ENCODE data around the gene POLN. TPM values are rescaled to one million over a fixed set of nuclear protein-coding genes. Genes with fewer than 3 reads are reported as not detected.

POLN gene
- total and polyA plus RNA-seq, 11 donors = 0.38 to 4.5 (median 1.9) TPM

DNA sequence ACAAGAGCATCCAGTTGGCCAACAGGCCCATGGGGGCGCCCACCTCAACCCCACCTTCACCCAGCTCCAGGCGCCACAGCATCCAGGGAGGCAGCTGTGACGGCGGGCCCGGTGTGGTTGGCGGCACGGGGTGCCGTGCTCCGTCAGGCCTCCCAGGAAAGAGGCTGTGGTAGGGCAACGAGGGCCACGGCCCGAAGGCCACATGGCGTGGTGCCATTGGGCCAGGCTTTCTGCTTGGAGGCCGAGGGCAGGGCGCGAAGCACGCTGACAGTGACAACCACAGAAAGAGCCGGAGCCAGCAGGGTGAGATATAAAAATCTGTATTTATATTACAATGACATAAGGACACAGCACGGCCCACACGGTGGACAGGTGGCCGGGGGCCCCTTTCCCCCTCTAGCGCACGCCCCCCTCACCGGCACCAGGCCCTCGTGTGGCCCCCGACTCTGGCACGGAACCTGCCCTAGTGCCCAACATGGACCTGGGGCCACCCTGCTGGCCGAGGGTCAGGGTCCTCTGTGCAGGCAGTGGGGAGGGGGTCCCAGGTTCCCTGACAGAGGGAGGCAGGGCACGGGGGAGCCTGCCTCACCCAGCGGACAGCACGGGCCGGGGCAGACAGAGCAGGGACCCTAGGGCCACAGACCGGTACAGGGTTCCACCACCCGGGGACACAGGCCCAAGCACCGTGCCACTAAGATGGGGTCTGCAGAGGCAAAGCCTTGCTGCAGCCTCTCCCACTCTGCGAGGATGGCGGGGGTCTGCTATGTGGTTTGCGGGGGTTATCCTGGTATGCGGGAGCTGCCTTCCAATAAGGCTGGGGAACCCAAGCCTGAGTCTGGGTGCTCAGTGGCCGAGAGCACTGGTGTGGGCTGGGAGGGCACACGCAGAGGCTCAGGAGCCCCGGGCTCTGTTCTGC is 5.5 kb upstream of the POLN start:
- peaks cover 0 to 58% (median 48%) of the 10 kb centered on the region in 9 donors for H3K36me3 ChIP-seq
- 90 to 92% (median 92%) methylated on average over 34 to 42 of the region's 42 CpGs for WGBS, 4 donors
- peaks cover 1 to 36% (median 26%) of the 10 kb centered on the region in 12 donors for H3K4me1 ChIP-seq
- TF ChIP-seq, protein P1, sequence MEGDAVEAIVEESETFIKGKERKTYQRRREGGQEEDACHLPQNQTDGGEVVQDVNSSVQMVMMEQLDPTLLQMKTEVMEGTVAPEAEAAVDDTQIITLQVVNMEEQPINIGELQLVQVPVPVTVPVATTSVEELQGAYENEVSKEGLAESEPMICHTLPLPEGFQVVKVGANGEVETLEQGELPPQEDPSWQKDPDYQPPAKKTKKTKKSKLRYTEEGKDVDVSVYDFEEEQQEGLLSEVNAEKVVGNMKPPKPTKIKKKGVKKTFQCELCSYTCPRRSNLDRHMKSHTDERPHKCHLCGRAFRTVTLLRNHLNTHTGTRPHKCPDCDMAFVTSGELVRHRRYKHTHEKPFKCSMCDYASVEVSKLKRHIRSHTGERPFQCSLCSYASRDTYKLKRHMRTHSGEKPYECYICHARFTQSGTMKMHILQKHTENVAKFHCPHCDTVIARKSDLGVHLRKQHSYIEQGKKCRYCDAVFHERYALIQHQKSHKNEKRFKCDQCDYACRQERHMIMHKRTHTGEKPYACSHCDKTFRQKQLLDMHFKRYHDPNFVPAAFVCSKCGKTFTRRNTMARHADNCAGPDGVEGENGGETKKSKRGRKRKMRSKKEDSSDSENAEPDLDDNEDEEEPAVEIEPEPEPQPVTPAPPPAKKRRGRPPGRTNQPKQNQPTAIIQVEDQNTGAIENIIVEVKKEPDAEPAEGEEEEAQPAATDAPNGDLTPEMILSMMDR (IDR thresholded peaks at IDR 0.05) = no peak
- TF ChIP-seq POLR2A (IDR thresholded peaks at IDR 0.05) = no peak
- H3K9me3 ChIP-seq = no peaks in the 10 kb centered on the region
- no peak overlapping the region for H3K27ac ChIP-seq
- ATAC-seq (no peak), DNase-seq (peak in 4 of 5 donors; percentile 7 to 61 (median 26))
- intact Hi-C loops (cut with DNase I) = loop anchor here in 3 of 10 donors (10.0 kb wide), 3 partner anchors 287 to 717 kb away; partner anchors contain the start of genes FAM193A (in 1 of the 3), GRK4 (in 1 of the 3) and NOP14 (in 1 of the 3)
- H3K27me3 ChIP-seq = no peaks in the 10 kb centered on the region
- no peak overlapping the region for H3K4me3 ChIP-seq

DNA sequence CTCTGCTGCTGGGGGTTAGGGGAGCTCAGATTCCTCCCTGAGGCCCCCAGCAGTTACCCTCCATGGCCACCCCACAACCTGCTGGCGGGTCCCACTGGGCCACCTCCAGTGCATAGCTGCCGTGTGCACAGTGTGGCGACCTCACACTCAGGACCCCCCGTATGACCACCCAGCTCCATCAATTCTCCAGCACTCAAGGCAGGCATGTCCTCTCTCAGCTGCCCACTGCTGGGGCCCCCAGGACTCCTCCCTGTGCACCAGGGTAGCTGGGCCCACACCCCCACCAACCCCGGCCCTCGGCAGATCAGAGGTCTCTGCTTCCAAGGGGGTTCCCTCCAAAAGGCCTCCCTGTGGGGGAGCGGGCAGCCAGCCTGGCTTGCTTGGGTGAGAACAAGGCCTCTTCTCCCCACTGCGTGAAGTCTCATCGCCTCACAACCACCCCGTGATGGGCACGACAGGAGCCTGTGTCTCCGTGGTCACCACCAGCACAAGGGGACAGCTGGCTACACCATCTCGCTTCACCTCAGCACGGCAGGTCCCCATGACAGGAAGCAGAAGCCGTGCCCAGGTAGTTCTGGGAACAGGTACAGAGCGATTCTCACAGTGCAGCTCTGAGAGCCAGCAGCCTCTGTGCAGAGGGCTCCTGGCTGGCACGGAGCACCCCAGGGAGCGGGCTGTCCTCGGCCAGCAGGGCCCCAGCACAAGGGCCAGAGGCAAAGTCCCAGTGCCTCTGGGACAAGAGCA is 4.6 kb upstream of the POLN start:
- TF ChIP-seq, protein P1 (IDR thresholded peaks at IDR 0.05) = no peak
- no peak for TF ChIP-seq POLR2A (IDR thresholded peaks at IDR 0.05)
- intact Hi-C loops (cut with DNase I) = loop anchor here in 3 of 10 donors (10.0 kb wide), 3 partner anchors 288 to 718 kb away; partner anchors contain the start of genes FAM193A (in 1 of the 3), GRK4 (in 1 of the 3) and NOP14 (in 1 of the 3)
- DNase-seq = no peak
- ATAC-seq = no peak
- WGBS, 4 donors = 91 to 92% (median 92%) methylated on average over 17 to 19 of the region's 19 CpGs
- Histone ChIP-seq H3K27ac (peak overlapping the region in 1 of 12 donors; percentile 4), H3K4me1 (peaks cover 3 to 38% (median 26%) of the 10 kb centered on the region in 12 donors), H3K4me3 (no peak overlapping the region), H3K9me3 (no peaks in the 10 kb centered on the region), H3K36me3 (peaks cover 0 to 50% (median 41%) of the 10 kb centered on the region in 9 donors), H3K27me3 (no peaks in the 10 kb centered on the region)

DNA sequence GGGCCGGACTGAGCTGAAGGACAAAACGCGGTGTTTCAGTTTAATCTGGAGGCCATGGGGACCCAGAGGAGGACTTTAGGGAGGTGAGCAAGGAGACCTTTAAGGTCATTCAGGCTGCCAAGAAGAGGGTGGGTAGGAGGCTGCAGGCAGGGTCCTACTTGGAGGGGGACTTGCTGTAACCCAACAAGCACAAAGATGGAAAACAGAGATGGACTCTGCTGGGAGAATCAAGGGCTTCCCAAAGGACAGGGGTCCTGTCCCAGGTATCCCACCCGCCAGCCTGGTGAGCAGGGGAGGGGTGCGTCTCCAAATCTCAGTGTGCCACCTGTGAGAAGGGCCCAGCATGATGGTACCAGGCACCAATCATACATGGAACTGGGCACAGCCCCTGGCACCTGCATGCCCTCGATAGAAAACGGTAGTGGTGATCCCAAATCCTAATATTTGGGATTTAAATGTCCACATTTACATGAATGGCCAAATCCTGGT is 3.9 kb upstream of the POLN start:
- Histone ChIP-seq H3K27ac (peak overlapping the region in 10 of 12 donors; percentile 4 to 81 (median 46)), H3K27me3 (no peaks in the 10 kb centered on the region), H3K4me1 (peaks cover 4 to 44% (median 30%) of the 10 kb centered on the region in 12 donors), H3K4me3 (no peak overlapping the region), H3K9me3 (no peaks in the 10 kb centered on the region), H3K36me3 (peaks cover 0 to 43% (median 33%) of the 10 kb centered on the region in 9 donors)
- DNase-seq (no peak), ATAC-seq (no peak)
- TF ChIP-seq, protein P1 (IDR thresholded peaks at IDR 0.05) = no peak
- TF ChIP-seq POLR2A (IDR thresholded peaks at IDR 0.05) = no peak
- intact Hi-C loops (cut with DNase I) = loop anchor here in 3 of 10 donors (10.0 kb wide), 3 partner anchors 289 to 719 kb away; partner anchors contain the start of genes FAM193A (in 1 of the 3), GRK4 (in 1 of the 3) and NOP14 (in 1 of the 3)
- 79 to 84% (median 82%) methylated on average over 7 of the region's 7 CpGs for WGBS, 4 donors
